GM23338 (cell line): ENCODE results near the gene FUT8. TPM values are rescaled to one million over a fixed set of nuclear protein-coding genes. Genes with fewer than 3 reads are reported as not detected.

Experiments used
- CREB1 ChIP-seq: fragments of 250-450 bp; sonication (Bioruptor Pico); IDR thresholded peaks from 2 replicates; pipeline ENCODE4 v1.5.0; 2020; ENCODE audit warnings: low read depth, mild to moderate bottlenecking, moderate library complexity
- EZH2phosphoT487 ChIP-seq: fragments of 200-600 bp; sonication (generic); IDR thresholded peaks from one replicate; pipeline ENCODE4 v1.8.1; 2018; ENCODE audit warnings: antibody characterized with exemption; ENCODE audit not compliant: unreplicated experiment
- JUNB ChIP-seq: IDR thresholded peaks from one replicate; pipeline ENCODE4 v1.6.1; 2016; ENCODE audit warnings: antibody characterized with exemption; ENCODE audit not compliant: unreplicated experiment
- POLR2AphosphoS5 ChIP-seq: IDR thresholded peaks from 2 replicates; pipeline ENCODE4 v1.6.1; 2016; ENCODE audit warnings: antibody characterized with exemption, low read depth
- STAT1 ChIP-seq: IDR thresholded peaks from one replicate; pipeline ENCODE4 v1.6.1; 2016; ENCODE audit warnings: antibody characterized with exemption; ENCODE audit not compliant: unreplicated experiment
- ZNF114 ChIP-seq: fragments of 250-450 bp; sonication (Bioruptor Pico); IDR thresholded peaks from 2 replicates; pipeline ENCODE4 v1.5.0; 2020; ENCODE audit warnings: mild to moderate bottlenecking, moderate library complexity
- polyA plus RNA-seq: library from polyadenylated mRNA; unstranded; fragments of >200 nt; fragmentation: Nextera tagmentation; extraction: Ambion mirVana; gene quantifications from 2 replicates; pipeline ENCODE4 v1.2.1, GENCODE V29; 2016
- total RNA-seq: library from RNA; depleted of rRNA; stranded (reverse); fragments of >200 nt; shearing (Covaris generic); gene quantifications from 2 replicates; pipeline ENCODE4 v1.2.3, GENCODE V29; 2014
- TF ChIP-seq, protein P1 (sequence below): fragments of 250-450 bp; sonication (Bioruptor Pico); IDR thresholded peaks from 2 replicates; pipeline ENCODE4 v1.5.0; 2020; ENCODE audit warnings: mild to moderate bottlenecking, moderate library complexity
- TF ChIP-seq, protein P2 (sequence below): IDR thresholded peaks from one replicate; pipeline ENCODE4 v1.6.1; 2018; ENCODE audit warnings: antibody characterized with exemption; ENCODE audit not compliant: unreplicated experiment
- TF ChIP-seq, protein P3 (sequence below): IDR thresholded peaks from 2 replicates; pipeline ENCODE4 v1.6.1; 2016; ENCODE audit warnings: antibody characterized with exemption

Gene FUT8
- total and polyA plus RNA-seq, 2 experiments from 2014 or later = 8.2 to 23.2 TPM

DNA sequence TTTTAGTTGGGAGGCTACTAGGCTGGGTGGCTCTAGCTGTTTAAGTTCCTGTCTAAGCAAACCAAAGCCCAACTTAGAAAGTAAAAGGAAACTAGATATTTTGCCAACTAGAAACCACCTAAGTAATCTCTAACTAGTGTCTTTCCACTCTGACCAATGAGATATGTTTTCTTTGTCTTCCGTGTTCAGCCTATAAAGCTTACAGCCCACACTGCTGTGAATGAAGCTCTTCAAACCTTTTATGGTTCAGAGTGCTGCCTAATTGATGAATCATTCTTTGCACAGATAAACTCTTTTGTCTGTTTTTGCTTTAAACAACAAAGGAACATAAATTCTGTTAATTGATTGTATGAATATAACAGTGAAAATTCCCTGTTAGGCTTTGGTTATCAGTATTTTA, 66.1 kb downstream of the FUT8 start (continued):
- TF ChIP-seq, protein P1, sequence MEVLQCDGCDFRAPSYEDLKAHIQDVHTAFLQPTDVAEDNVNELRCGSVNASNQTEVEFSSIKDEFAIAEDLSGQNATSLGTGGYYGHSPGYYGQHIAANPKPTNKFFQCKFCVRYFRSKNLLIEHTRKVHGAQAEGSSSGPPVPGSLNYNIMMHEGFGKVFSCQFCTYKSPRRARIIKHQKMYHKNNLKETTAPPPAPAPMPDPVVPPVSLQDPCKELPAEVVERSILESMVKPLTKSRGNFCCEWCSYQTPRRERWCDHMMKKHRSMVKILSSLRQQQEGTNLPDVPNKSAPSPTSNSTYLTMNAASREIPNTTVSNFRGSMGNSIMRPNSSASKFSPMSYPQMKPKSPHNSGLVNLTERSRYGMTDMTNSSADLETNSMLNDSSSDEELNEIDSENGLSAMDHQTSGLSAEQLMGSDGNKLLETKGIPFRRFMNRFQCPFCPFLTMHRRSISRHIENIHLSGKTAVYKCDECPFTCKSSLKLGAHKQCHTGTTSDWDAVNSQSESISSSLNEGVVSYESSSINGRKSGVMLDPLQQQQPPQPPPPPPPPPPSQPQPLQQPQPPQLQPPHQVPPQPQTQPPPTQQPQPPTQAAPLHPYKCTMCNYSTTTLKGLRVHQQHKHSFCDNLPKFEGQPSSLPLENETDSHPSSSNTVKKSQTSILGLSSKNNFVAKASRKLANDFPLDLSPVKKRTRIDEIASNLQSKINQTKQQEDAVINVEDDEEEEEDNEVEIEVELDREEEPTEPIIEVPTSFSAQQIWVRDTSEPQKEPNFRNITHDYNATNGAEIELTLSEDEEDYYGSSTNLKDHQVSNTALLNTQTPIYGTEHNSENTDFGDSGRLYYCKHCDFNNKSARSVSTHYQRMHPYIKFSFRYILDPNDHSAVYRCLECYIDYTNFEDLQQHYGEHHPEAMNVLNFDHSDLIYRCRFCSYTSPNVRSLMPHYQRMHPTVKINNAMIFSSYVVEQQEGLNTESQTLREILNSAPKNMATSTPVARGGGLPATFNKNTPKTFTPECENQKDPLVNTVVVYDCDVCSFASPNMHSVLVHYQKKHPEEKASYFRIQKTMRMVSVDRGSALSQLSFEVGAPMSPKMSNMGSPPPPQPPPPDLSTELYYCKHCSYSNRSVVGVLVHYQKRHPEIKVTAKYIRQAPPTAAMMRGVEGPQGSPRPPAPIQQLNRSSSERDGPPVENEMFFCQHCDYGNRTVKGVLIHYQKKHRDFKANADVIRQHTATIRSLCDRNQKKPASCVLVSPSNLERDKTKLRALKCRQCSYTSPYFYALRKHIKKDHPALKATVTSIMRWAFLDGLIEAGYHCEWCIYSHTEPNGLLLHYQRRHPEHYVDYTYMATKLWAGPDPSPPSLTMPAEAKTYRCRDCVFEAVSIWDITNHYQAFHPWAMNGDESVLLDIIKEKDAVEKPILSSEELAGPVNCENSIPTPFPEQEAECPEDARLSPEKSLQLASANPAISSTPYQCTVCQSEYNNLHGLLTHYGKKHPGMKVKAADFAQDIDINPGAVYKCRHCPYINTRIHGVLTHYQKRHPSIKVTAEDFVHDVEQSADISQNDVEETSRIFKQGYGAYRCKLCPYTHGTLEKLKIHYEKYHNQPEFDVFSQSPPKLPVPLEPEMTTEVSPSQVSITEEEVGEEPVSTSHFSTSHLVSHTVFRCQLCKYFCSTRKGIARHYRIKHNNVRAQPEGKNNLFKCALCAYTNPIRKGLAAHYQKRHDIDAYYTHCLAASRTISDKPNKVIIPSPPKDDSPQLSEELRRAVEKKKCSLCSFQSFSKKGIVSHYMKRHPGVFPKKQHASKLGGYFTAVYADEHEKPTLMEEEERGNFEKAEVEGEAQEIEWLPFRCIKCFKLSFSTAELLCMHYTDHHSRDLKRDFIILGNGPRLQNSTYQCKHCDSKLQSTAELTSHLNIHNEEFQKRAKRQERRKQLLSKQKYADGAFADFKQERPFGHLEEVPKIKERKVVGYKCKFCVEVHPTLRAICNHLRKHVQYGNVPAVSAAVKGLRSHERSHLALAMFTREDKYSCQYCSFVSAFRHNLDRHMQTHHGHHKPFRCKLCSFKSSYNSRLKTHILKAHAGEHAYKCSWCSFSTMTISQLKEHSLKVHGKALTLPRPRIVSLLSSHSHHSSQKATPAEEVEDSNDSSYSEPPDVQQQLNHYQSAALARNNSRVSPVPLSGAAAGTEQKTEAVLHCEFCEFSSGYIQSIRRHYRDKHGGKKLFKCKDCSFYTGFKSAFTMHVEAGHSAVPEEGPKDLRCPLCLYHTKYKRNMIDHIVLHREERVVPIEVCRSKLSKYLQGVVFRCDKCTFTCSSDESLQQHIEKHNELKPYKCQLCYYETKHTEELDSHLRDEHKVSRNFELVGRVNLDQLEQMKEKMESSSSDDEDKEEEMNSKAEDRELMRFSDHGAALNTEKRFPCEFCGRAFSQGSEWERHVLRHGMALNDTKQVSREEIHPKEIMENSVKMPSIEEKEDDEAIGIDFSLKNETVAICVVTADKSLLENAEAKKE (CRISPR knock-in tag) = no peak
- TF ChIP-seq POLR2AphosphoS5 (no peak), JUNB (no peak), CREB1 (no peak), STAT1 (no peak), ZNF114 (CRISPR knock-in tag) (no peak), EZH2phosphoT487 (no peak)
- TF ChIP-seq, protein P2, sequence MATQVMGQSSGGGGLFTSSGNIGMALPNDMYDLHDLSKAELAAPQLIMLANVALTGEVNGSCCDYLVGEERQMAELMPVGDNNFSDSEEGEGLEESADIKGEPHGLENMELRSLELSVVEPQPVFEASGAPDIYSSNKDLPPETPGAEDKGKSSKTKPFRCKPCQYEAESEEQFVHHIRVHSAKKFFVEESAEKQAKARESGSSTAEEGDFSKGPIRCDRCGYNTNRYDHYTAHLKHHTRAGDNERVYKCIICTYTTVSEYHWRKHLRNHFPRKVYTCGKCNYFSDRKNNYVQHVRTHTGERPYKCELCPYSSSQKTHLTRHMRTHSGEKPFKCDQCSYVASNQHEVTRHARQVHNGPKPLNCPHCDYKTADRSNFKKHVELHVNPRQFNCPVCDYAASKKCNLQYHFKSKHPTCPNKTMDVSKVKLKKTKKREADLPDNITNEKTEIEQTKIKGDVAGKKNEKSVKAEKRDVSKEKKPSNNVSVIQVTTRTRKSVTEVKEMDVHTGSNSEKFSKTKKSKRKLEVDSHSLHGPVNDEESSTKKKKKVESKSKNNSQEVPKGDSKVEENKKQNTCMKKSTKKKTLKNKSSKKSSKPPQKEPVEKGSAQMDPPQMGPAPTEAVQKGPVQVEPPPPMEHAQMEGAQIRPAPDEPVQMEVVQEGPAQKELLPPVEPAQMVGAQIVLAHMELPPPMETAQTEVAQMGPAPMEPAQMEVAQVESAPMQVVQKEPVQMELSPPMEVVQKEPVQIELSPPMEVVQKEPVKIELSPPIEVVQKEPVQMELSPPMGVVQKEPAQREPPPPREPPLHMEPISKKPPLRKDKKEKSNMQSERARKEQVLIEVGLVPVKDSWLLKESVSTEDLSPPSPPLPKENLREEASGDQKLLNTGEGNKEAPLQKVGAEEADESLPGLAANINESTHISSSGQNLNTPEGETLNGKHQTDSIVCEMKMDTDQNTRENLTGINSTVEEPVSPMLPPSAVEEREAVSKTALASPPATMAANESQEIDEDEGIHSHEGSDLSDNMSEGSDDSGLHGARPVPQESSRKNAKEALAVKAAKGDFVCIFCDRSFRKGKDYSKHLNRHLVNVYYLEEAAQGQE = no peak
- TF ChIP-seq, protein P3, sequence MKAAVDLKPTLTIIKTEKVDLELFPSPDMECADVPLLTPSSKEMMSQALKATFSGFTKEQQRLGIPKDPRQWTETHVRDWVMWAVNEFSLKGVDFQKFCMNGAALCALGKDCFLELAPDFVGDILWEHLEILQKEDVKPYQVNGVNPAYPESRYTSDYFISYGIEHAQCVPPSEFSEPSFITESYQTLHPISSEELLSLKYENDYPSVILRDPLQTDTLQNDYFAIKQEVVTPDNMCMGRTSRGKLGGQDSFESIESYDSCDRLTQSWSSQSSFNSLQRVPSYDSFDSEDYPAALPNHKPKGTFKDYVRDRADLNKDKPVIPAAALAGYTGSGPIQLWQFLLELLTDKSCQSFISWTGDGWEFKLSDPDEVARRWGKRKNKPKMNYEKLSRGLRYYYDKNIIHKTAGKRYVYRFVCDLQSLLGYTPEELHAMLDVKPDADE = no peak
